ENCODE data around the gene FBXL13. TPM values are rescaled to one million over a fixed set of nuclear protein-coding genes. Genes with fewer than 3 reads are reported as not detected.

Gene FBXL13
- total and polyA plus RNA-seq, 2 experiments from 2014 or later: 0.24 to 0.43 TPM

GRCh38 chr7:102823390-102824119 is 251.0 kb downstream of the FBXL13 start:
- in situ Hi-C loops (cut with MboI): no loop called here
- no peak overlapping the region for H3K4me2 ChIP-seq (ENCODE audit: unreplicated experiment)
- no peaks in the 10 kb centered on the region for H3K36me3 ChIP-seq (ENCODE audit: low read depth)
- H3K9me2 ChIP-seq (ENCODE audit: insufficient read depth): no peaks in the 10 kb centered on the region
- TF ChIP-seq EZH2phosphoT487 (IDR thresholded peaks at IDR 0.05; ENCODE audit: insufficient read depth, low read depth) (no peak), EZH2 (IDR thresholded peaks at IDR 0.05; ENCODE audit: insufficient read depth, poor library complexity, severe bottlenecking) (no peak)
- H3K27me3 ChIP-seq (replicated peaks; ENCODE audit: insufficient read depth): no peaks in the 10 kb centered on the region
- WGBS, 2 experiments (ENCODE audit: low coverage in 1 of 2, low lambda C conversion rate in 2 of 2, missing lambda C conversion rate in 2 of 2): 82 to 86% methylated on average over 6 of the region's 6 CpGs
- H3K27ac ChIP-seq: no peak overlapping the region
- H3K9ac ChIP-seq: no peak overlapping the region
- no peak overlapping the region for H2AFZ ChIP-seq
- no peaks in the 10 kb centered on the region for H3F3A ChIP-seq (ENCODE audit: insufficient read depth)
- H3K9me3 ChIP-seq (ENCODE audit: low read depth): no peaks in the 10 kb centered on the region
- H4K20me1 ChIP-seq (ENCODE audit: insufficient read depth): no peaks in the 10 kb centered on the region
- DNase-seq: no peak
- H3K4me1 ChIP-seq (ENCODE audit: insufficient read depth): no peaks in the 10 kb centered on the region
- no peaks in the 10 kb centered on the region for H3K79me2 ChIP-seq (ENCODE audit: insufficient read depth)
- H3K4me3 ChIP-seq: no peak overlapping the region

- H3K4me3 ChIP-seq: no peak overlapping the region
- no peaks in the 10 kb centered on the region for H3K79me2 ChIP-seq (ENCODE audit: insufficient read depth)
- H4K20me1 ChIP-seq (ENCODE audit: insufficient read depth): no peaks in the 10 kb centered on the region
- no peak overlapping the region for H3K9ac ChIP-seq
- no peaks in the 10 kb centered on the region for H3K4me1 ChIP-seq (ENCODE audit: insufficient read depth)
- H3K27me3 ChIP-seq (replicated peaks; ENCODE audit: insufficient read depth): no peaks in the 10 kb centered on the region
- no peaks in the 10 kb centered on the region for H3F3A ChIP-seq (ENCODE audit: insufficient read depth)
- no peak overlapping the region for H3K27ac ChIP-seq
- no peak for DNase-seq
- no peaks in the 10 kb centered on the region for H3K9me2 ChIP-seq (ENCODE audit: insufficient read depth)
- H3K36me3 ChIP-seq (ENCODE audit: low read depth): no peaks in the 10 kb centered on the region
- no peaks in the 10 kb centered on the region for H3K9me3 ChIP-seq (ENCODE audit: low read depth)
- 94 to 96% methylated on average over 2 of the region's 2 CpGs for WGBS, 2 experiments (ENCODE audit: low coverage in 1 of 2, low lambda C conversion rate in 2 of 2, missing lambda C conversion rate in 2 of 2)
- in situ Hi-C loops (cut with MboI): no loop called here
- H3K4me2 ChIP-seq (ENCODE audit: unreplicated experiment): no peak overlapping the region
- no peak overlapping the region for H2AFZ ChIP-seq
- TF ChIP-seq EZH2phosphoT487 (IDR thresholded peaks at IDR 0.05; ENCODE audit: insufficient read depth, low read depth) (no peak), EZH2 (IDR thresholded peaks at IDR 0.05; ENCODE audit: insufficient read depth, poor library complexity, severe bottlenecking) (no peak)
These were observed 252.4 kb downstream of the FBXL13 start for GRCh38 chr7:102821994-102822747.

- no peak overlapping the region for H3K4me2 ChIP-seq (ENCODE audit: unreplicated experiment)
- H3K79me2 ChIP-seq (ENCODE audit: insufficient read depth): no peaks in the 10 kb centered on the region
- no peaks in the 10 kb centered on the region for H3K9me2 ChIP-seq (ENCODE audit: insufficient read depth)
- WGBS, 2 experiments (ENCODE audit: low coverage in 1 of 2, low lambda C conversion rate in 2 of 2, missing lambda C conversion rate in 2 of 2): 34 to 40% methylated on average over 2 of the region's 2 CpGs
- no peak for TF ChIP-seq EZH2phosphoT487 (IDR thresholded peaks at IDR 0.05; ENCODE audit: insufficient read depth, low read depth)
- no peak for TF ChIP-seq EZH2 (IDR thresholded peaks at IDR 0.05; ENCODE audit: insufficient read depth, poor library complexity, severe bottlenecking)
- no peak overlapping the region for H3K27ac ChIP-seq
- H2AFZ ChIP-seq: no peak overlapping the region
- no peak overlapping the region for H3K9ac ChIP-seq
- H3K27me3 ChIP-seq (replicated peaks; ENCODE audit: insufficient read depth): no peaks in the 10 kb centered on the region
- H3F3A ChIP-seq (ENCODE audit: insufficient read depth): peaks cover 4% of the 10 kb centered on the region; the same call in 1 of the 2 replicates
- H4K20me1 ChIP-seq (ENCODE audit: insufficient read depth): no peaks in the 10 kb centered on the region
- DNase-seq: no peak
- in situ Hi-C loops (cut with MboI): no loop called here
- peaks cover 4% of the 10 kb centered on the region for H3K4me1 ChIP-seq (ENCODE audit: insufficient read depth)
- H3K4me3 ChIP-seq: no peak overlapping the region
- no peaks in the 10 kb centered on the region for H3K36me3 ChIP-seq (ENCODE audit: low read depth)
- H3K9me3 ChIP-seq (ENCODE audit: low read depth): no peaks in the 10 kb centered on the region
These were observed 255.4 kb downstream of the FBXL13 start for GRCh38 chr7:102819151-102819550.

- Histone ChIP-seq H3K4me1 (ENCODE audit: insufficient read depth) (peaks cover 12% of the 10 kb centered on the region), H3K27me3 (replicated peaks; ENCODE audit: insufficient read depth) (no peaks in the 10 kb centered on the region), H3K36me3 (ENCODE audit: low read depth) (no peaks in the 10 kb centered on the region), H3K4me2 (ENCODE audit: unreplicated experiment) (no peak overlapping the region), H2AFZ (no peak overlapping the region), H3K79me2 (ENCODE audit: insufficient read depth) (no peaks in the 10 kb centered on the region), H3K27ac (no peak overlapping the region), H3K9ac (no peak overlapping the region), H4K20me1 (ENCODE audit: insufficient read depth) (no peaks in the 10 kb centered on the region), H3K9me2 (ENCODE audit: insufficient read depth) (no peaks in the 10 kb centered on the region), H3K4me3 (no peak overlapping the region), H3K9me3 (ENCODE audit: low read depth) (no peaks in the 10 kb centered on the region), H3F3A (ENCODE audit: insufficient read depth) (peaks cover 14% of the 10 kb centered on the region)
- 84 to 85% methylated on average over 4 of the region's 4 CpGs for WGBS, 2 experiments (ENCODE audit: low coverage in 1 of 2, low lambda C conversion rate in 2 of 2, missing lambda C conversion rate in 2 of 2)
- no peak for DNase-seq
- TF ChIP-seq EZH2 (IDR thresholded peaks at IDR 0.05; ENCODE audit: insufficient read depth, poor library complexity, severe bottlenecking): no peak
- TF ChIP-seq EZH2phosphoT487 (IDR thresholded peaks at IDR 0.05; ENCODE audit: insufficient read depth, low read depth): no peak
- in situ Hi-C loops (cut with MboI): no loop called here
These were observed 256.7 kb downstream of the FBXL13 start for GRCh38 chr7:102817616-102818573.

Measured in GM23248 (cell line).